Measurements from ENCODE around the gene GMDS.

- no peak for TF ChIP-seq POLR2A (IDR thresholded peaks at IDR 0.05)
- no peak for TF ChIP-seq CTCF (IDR thresholded peaks at IDR 0.05)
Measured at GRCh38 chr6:1797801-1798200, 447.6 kb downstream of the GMDS start.
